NT2/D1 (cell line): Measurements from ENCODE around the gene FAM234A.

Experiments
- DNase-seq: peaks from one replicate; pipeline ENCODE4 v3.0.0-alpha.2; 2011; ENCODE audit warnings: low read depth, low spot score
- H3K27me3 ChIP-seq: 2 replicates; pipeline ENCODE4 v1.6.0; 2011; ENCODE audit warnings: mild to moderate bottlenecking; ENCODE audit not compliant: insufficient read length, insufficient read depth
- H3K36me3 ChIP-seq: 2 replicates; pipeline ENCODE4 v1.6.1; 2011; ENCODE audit warnings: mild to moderate bottlenecking, low read length, mixed read lengths; ENCODE audit not compliant: insufficient read depth, insufficient read length
- H3K4me1 ChIP-seq: 2 replicates; pipeline ENCODE4 v1.5.1; 2011; ENCODE audit not compliant: insufficient read depth, insufficient read length
- H3K4me3 ChIP-seq: 2 replicates; pipeline ENCODE4 v1.5.1; 2011; ENCODE audit warnings: low read depth; ENCODE audit not compliant: insufficient read length
- H3K9ac ChIP-seq: 2 replicates; pipeline ENCODE4 v1.6.0; 2011; ENCODE audit warnings: low read depth; ENCODE audit not compliant: insufficient read length
- H3K9me3 ChIP-seq: 2 replicates; pipeline ENCODE4 v1.5.1; 2011; ENCODE audit warnings: mild to moderate bottlenecking, low read length; ENCODE audit not compliant: insufficient read depth
- SUZ12 ChIP-seq: IDR thresholded peaks from 2 replicates; pipeline ENCODE4 v1.6.1; 2011; ENCODE audit not compliant: insufficient read length, insufficient read depth; ENCODE audit errors: extremely low read depth
- YY1 ChIP-seq: IDR thresholded peaks from 2 replicates; pipeline ENCODE4 v1.6.1; 2011; ENCODE audit not compliant: insufficient read length, insufficient read depth
- ZNF274 ChIP-seq: IDR thresholded peaks from 2 replicates; pipeline ENCODE4 v1.6.1; 2011; ENCODE audit warnings: mild to moderate bottlenecking, low read depth, low read length

Gene FAM234A

DNA sequence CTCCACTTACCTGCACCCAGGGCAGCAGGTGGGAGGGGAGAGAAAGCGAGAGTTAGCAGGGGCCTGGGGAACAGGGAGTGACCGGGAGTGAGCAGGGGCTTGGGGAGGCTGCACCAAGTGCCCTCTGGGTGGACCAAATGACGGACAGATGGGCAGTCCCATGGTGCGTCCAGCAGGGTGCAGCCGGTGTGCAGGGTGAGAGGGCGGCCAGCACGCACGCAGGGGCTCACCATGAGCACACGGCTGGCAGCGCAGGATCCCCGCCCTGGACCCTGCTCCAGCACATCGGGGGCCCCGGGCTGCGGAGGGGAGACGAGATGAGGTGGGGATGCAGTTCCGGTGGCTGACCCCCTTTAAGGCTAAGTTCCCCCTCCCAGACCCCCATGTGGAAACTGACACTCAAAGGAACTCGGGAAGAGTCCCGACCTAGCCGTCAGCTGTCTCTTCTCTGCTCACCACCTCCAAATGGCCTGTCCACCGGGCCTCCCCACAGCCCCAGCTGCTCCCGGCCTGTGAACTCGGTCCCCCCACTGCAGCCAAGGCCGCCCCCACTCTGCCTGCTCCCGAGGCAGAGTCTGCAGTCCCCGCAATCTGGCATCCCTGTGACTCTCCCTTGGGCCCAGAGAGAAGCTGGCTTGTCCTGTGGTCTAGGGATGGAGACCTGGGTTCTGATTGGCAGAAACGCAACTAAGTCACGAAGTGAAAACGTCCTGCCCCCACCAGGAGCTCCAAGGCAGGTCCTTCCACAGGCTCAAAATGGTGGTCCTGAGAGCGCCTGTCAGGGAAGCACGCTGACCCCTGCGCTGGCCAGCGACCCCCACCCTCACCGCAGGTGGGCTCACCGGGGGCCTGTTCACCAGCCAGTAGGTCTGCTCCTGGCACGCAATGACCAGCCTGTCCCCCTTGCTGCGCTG is 38.3 kb downstream of the FAM234A start:
- Histone ChIP-seq H3K9ac (no peak overlapping the region), H3K27me3 (peaks cover 25% of the 10 kb centered on the region), H3K4me1 (peaks cover 12% of the 10 kb centered on the region), H3K36me3 (no peaks in the 10 kb centered on the region), H3K9me3 (no peaks in the 10 kb centered on the region), H3K4me3 (no peak overlapping the region)
- no peak for DNase-seq
- no peak for TF ChIP-seq SUZ12
- TF ChIP-seq ZNF274 = no peak
- no peak for TF ChIP-seq YY1

DNA sequence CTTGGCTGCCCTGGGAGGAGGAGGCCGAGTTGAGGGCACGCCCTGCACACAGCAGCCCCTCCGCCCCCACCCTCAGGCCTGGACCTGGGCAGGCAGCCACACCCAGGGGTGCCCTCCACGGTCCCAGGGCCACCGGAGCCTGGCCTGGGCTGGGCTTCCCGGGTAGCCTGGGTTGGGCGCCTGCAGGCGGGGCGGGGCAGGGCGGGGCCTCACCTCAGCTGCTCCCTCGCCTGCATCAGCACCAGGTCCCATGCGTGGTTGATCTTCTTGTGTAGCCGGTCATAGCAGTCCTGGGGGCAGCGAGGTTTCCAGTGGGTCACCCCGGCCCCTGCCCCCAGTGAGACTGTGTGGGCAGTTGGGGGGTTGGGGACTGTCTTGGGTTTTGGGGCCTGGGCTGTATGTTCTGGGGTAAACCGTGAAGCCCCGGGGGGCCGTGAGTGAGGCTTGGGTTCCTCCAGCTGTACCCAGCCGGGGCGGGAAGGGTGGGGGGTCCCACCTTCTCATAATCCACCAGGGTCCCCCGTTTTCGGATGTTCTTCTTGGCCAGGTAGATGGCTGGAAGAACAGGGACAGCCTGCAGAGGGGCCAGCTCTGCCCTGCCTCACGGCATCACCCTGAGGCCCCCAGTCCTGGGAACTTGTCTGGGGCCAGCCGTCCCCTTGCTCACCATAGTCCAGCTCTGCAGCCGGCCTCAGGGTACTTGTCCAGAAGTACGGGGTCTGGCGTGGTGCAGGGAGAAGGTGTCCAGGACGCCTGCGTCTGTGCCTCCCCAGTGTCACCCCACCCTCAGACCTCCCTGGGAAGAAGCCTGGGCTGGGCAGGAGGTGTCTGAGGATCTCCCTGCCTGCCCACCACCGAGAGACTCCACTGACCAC is 39.2 kb downstream of the FAM234A start:
- H3K4me1 ChIP-seq = peaks cover 12% of the 10 kb centered on the region
- no peaks in the 10 kb centered on the region for H3K36me3 ChIP-seq
- DNase-seq = no peak
- peak overlapping the region; percentile 8 for H3K9ac ChIP-seq
- peaks cover 28% of the 10 kb centered on the region for H3K27me3 ChIP-seq
- no peaks in the 10 kb centered on the region for H3K9me3 ChIP-seq
- no peak for TF ChIP-seq SUZ12
- TF ChIP-seq YY1 = no peak
- no peak for TF ChIP-seq ZNF274
- no peak overlapping the region for H3K4me3 ChIP-seq

DNA sequence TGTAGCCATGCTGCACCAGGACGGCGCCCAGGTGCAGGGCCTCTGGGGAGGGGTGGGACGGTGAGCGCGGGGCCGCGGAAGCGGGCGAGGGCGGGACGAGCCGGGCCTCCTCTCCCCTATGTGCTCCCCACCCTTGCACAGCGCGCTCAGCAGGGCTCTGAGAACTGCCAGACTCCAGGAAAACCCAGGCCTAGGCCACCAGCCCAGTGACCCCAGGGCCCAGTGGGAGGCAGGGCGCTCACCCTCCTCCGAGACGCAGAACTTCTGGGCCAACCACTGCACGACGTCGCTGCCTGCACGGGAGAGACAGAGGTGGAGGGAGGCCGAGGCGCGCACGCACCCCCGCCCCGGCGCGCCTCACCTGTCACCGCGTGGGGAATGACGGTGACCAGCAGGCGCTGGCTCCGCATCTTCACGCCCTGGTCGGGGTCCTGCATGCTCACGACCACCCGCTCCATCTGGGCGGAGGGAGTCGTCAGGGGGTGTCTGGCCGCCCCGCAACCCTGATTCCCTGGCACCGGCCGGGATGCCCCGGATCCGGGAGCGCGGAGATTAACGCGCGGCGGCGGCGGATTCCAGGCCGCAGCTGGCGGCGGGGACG is 40.5 kb downstream of the FAM234A start:
- Histone ChIP-seq H3K9me3 (no peaks in the 10 kb centered on the region), H3K27me3 (peaks cover 42% of the 10 kb centered on the region), H3K4me1 (peaks cover 10% of the 10 kb centered on the region), H3K36me3 (no peaks in the 10 kb centered on the region), H3K9ac (peak overlapping the region; percentile 58), H3K4me3 (peak overlapping the region; percentile 48)
- TF ChIP-seq SUZ12 (peak; percentile 79), ZNF274 (no peak), YY1 (no peak)
- DNase-seq = no peak

DNA sequence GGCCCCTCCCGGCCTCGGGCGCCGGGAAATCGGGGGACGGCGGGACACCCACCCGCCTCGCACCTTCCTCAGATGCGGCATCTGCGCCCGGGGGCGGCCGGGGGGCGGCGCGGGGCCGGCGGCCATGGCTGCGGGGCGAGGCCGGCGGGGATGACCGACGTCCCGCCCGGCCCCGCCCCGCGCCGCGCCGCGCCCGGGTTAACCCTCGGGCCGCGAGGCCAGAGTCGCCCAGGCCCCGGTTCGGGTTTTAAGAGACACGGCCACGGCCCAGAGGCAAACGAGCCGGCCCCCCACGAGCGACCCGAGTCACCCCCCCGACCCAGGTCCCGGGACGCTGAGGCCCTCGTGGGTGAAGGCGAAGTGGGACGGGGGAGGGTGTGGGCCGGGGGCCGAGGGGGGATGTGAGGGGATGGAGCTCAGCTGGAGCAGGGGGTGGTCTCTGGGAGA is 41.2 kb downstream of the FAM234A start, which contains the start of gene RGS11:
TSS of gene RGS11 (minus strand) at position 159 of the 447 bp plus-strand sequence. CDS start at position 126, 33 bp downstream.
- DNase-seq = no peak
- Histone ChIP-seq H3K36me3 (no peaks in the 10 kb centered on the region), H3K9me3 (no peaks in the 10 kb centered on the region), H3K4me1 (peaks cover 10% of the 10 kb centered on the region), H3K4me3 (peak within 1 kb of the TSS; percentile 48), H3K27me3 (peaks cover 46% of the 10 kb centered on the region), H3K9ac (peak within 1 kb of the TSS; percentile 58)
- TF ChIP-seq ZNF274 (no peak), SUZ12 (no peak)

DNA sequence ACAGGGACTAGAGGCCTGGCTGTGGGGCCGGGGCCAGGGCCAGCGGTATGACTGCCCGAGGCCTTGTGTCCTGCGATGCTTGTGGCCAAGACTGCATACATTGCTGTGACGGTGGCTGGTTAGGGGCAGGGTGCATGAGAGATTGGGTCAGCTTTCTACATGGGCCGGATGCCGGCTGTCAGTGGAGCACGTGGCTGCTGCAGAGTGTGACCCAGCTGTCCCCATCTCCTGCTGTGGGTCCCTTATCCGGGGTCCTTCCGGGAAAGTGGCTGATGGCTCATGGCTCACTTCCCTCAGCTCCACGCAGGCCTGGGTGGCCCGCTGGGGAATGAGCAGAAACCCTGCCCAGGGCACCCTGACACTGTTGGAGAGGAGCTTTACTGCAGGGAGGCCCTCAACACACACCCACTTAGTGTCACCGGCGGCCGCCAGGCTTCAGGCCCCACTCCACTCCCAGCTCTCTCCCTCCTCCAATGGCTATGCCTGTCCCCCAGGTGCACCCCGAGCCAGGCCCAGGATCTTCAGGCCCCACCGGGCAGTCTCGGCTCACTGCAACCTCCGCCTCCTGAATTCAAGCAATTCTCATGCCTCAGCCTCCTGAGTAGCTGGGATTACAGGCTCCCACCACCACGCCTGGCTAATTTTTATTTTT is 41.9 kb downstream of the FAM234A start:
- Histone ChIP-seq H3K4me1 (peaks cover 8% of the 10 kb centered on the region), H3K27me3 (peaks cover 53% of the 10 kb centered on the region), H3K9ac (no peak overlapping the region), H3K36me3 (no peaks in the 10 kb centered on the region), H3K9me3 (no peaks in the 10 kb centered on the region), H3K4me3 (no peak overlapping the region)
- DNase-seq = no peak
- TF ChIP-seq ZNF274 (no peak), SUZ12 (no peak), YY1 (no peak)

DNA sequence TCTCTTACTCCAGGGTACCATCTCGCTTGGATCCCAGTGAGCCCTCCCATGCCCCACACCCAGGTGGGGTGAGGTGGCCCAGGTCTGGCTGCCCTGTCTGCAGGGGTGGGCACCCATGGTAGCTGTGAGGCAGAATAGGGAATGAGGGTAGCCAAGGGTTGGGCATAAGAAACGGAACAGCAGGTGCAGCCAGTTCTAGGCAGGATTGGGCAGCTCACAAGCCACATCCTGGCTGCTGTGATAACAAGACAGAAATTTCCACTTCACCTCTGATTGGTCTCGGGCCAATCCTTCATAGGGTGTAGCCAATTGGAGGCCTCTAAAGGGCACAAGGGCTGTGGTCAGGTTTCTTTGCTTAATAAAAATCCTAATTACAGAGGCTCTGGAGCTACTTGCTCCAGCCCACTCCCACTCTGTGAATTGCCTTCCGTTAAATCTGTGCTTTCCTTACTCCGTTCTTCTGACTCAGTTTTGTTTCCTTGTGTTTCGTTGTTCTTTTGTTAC is 44.3 kb downstream of the FAM234A start:
- Histone ChIP-seq H3K4me3 (no peak overlapping the region), H3K4me1 (peaks cover 5% of the 10 kb centered on the region), H3K9me3 (no peaks in the 10 kb centered on the region), H3K9ac (no peak overlapping the region), H3K27me3 (peaks cover 58% of the 10 kb centered on the region), H3K36me3 (no peaks in the 10 kb centered on the region)
- no peak for TF ChIP-seq SUZ12
- TF ChIP-seq YY1 = no peak
- no peak for TF ChIP-seq ZNF274
- DNase-seq = no peak
